HG02852 (cell line): ENCODE results near the gene P3H2.

Experiments
- ATAC-seq: cut with Tn5 transposase; IDR thresholded peaks from one replicate; pipeline ENCODE4 v1.9.1; 2021; ENCODE audit warnings: mild to moderate bottlenecking, moderate library complexity; ENCODE audit not compliant: unreplicated experiment

P3H2 gene

DNA sequence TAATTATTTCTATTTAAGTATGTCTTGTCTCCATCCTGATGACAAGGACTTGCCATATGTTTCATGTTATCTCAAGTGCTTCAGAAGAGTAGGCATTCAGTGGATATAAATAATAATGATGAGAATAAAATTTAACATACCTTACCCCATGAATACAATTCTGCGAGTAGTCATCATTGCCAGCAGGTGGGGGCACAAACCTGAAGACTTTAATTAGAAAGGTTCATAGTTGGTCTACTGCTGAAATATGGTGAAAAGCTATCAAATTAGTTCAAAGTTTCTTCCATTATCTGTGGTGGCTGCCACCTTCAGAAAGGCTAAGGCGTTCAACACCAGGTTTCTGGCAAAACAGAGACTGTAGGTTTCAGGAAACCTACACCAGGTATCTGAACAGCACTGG, 100.9 kb downstream of the P3H2 start:
- no peak for ATAC-seq

- no peak for ATAC-seq
These were observed 101.7 kb downstream of the P3H2 start for GRCh38 chr3:190019006-190019405.

- ATAC-seq = no peak
These were observed 102.2 kb downstream of the P3H2 start for GRCh38 chr3:190018460-190018859.

- ATAC-seq = no peak
These were observed 103.0 kb downstream of the P3H2 start for GRCh38 chr3:190017521-190018288.

DNA sequence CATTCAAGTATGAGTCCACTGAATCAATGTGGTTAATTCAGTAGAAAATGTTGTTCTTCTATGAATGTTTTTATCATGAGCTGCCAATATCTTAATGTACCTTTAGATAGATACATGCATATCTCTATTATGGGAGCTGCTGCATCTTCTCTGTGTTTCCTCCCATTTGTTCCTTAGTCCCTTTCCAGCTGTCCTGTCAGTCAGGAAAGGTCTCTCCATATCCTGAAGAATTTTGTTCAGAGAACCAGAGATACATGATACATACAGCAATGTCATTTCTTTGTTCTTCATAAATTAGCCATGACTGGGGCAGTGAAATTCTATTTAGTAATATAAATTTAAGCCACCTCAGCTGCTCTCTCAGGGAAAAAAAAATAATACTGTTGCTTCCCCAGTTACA, 103.7 kb downstream of the P3H2 start:
- ATAC-seq = no peak

- ATAC-seq = peak; percentile 38
These were observed 105.8 kb downstream of the P3H2 start for GRCh38 chr3:190014940-190015339.

GRCh38 chr3:190013943-190014924, 106.5 kb downstream of the P3H2 start:
- peak; percentile 51 for ATAC-seq

GRCh38 chr3:190012784-190013183, 107.9 kb downstream of the P3H2 start:
- ATAC-seq = no peak

DNA sequence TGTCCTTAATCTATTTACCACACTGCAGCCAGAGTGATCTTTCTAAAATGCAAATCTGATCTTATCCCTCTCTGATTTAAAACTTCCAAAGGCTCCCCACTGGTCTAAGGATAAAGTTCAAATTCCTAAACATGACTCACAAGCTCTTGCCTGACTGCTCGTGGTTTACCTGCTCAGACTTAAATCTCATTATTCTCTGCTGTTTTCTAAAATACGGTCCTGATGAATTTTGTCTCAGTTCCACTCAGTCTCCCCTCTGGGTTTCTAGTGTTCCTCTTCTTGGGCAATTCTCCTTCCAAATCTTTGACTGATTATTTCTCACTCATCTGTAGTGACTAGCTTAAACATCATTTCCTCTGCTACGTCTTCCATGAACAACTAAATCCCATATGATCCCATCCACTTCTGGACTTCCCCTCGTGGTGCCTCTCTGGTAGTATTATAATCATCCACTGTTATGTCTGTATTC, 108.3 kb downstream of the P3H2 start:
- ATAC-seq = no peak

DNA sequence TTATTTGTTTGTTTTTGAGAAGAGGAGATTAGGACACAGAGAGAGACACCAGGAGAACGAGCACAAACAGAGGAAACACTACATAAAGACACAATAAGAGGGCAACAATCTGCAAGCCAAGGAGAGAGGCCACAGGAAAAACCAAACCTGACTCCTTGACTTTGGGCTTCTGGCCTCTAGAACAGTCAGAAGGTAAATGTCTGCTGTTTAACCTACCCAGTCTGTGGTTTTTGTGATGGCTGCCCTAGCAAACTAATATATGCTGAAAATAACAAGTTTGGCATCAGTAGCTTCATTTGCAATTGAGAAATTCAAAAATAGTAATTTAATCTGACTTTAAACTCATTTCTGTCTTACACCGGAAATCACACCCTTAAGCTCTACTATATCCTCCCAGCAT, 110.2 kb downstream of the P3H2 start:
- ATAC-seq = no peak

DNA sequence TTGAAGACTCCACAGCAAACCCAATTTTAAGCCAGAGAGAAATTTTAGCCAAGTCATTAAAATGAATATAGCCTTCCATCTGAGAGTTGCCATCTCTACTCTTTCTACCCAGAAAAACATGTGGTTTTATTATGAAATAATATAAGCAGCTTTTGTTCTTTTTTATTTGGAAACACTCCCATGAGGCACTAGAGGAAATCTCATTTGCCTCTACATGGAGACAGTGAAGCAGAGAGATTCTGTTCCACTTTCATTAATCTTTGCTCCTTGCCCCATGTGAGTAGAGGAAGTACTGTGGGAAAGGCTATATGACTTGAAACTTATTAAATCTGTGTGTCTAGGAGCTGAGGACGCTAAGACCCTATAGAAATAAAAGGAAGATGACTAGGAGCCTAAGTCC, 111.1 kb downstream of the P3H2 start:
- ATAC-seq = no peak

- ATAC-seq = no peak
These were observed 112.3 kb downstream of the P3H2 start for GRCh38 chr3:190008432-190008831.

- no peak for ATAC-seq
These were observed 115.2 kb downstream of the P3H2 start for GRCh38 chr3:190005343-190006113.

DNA sequence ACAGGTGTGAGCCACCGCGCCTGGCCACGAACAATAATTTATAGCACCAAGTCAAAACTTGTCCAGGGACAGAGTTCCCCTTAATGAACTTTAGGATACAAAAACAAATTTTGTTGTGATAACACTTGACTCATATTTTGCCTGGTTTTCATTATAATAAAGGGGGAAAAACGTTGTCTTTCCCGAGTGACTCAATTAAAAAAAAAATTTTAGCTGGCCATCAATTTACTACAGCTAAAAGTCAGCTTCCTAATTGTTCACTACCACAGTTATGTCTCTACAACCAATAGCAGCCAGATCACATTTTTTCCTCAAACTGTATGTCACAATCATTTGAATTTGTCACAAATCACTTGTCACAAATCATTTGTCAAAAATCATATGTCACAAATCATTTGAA, 116.0 kb downstream of the P3H2 start:
- no peak for ATAC-seq

DNA sequence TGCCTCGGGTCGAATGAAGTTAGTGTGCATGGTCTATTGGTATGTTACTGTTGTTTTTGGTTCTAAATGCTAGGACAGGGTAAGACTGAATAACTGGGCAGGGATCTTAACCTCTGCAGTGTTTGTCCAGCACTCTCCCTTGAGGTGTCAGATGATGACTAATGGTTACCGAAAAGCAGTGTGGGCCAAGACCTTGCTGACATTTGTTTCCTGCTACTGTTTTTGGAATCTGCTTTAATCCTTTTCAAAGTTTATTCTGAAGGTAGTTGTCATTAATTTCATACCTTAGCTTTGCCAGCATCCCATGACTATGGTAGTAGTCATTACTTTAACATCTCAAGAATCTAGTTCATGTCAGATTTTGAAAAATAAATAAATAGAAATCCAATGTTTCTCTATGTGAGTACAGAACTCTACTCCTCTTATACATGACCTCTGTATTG, 117.0 kb downstream of the P3H2 start:
- no peak for ATAC-seq

- no peak for ATAC-seq
These were observed 117.6 kb downstream of the P3H2 start for GRCh38 chr3:190003068-190003467.

GRCh38 chr3:190001426-190001825, 119.3 kb downstream of the P3H2 start:
- no peak for ATAC-seq

- no peak for ATAC-seq
These were observed 119.9 kb downstream of the P3H2 start for GRCh38 chr3:190000861-190001196.

DNA sequence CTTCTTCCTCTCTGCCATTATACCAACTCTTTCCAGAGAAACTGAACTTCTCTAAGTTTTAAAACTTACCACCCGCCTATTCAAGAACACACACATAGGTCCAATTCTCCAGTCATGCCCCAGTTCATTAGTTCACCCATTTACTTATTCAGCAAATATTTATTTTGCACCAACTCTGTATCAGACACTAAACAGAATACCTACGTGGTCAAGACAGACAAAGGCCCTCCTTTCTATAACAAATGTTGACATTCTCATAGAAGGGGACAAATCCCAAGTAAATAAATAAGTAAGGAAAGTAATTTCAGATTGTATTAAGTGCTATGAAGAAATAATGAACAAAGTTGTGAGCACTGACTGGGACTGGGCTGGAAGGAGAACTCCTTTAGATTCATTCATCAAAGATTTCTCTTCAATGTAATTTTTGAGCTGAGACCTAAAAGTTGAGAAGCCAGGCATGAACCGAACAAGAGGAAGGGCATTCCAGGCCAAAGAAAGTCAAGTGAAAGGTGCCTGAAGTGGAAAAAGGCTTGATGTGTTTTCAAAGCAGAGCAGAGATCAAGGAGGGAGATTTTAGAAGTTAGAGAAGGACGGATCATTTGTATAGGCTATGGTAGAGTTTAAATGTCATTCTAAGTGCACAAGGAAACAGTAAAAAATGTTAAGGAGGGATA, 120.4 kb downstream of the P3H2 start:
- ATAC-seq = no peak

DNA sequence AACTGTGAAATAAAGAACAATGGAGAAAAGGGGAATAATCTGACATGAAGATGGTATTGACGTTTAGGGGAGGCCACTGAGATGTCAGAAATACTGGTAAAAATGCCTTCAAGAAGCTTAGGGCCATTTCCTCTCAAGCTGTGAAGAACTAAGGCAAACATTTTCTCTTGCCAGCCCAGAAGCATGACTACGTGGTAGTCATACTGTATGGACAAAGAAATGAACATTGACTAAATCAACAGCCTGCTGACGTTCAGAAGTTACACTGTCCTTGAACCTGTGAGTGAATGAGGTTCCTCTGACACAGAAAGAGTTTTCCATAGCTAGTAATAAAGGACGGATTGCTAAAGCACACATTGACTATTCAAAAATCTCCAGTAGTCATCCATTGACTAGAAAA, 121.0 kb downstream of the P3H2 start:
- no peak for ATAC-seq

DNA sequence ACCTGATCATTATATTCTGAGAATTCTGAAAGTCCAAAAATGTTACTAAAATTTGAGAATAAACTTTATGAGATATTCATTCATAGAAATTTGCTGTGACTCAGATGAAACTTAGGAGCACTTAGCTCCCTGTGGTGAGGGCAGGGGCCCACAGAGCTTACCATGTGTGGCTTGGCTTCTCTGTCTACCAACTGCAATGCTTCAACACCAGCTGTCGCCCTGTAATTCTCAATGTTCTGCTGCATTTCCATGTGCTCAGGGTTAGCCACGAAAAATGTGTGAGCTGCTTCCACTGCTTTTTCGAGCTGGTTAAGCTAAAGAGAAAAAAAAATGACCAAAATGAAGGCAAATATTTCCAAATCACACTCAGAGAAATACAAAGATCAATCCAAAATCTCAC, 125.6 kb downstream of the P3H2 start:
- no peak for ATAC-seq
